Measurements from ENCODE around the gene CDIP1. TPM values are rescaled to one million over a fixed set of nuclear protein-coding genes. Genes with fewer than 3 reads are reported as not detected.
A peak's percentile ranks its signal among the peaks of the same experiment; 100 is the strongest.

CDIP1 gene
- total RNA-seq, 2 donors from 2014 or later: 41.8 to 64.4 TPM

GRCh38 chr16:4570688-4571321 is 32.2 kb upstream of the CDIP1 start:
- Histone ChIP-seq H3K27ac (ENCODE audit: low read depth, low read length) (no peak overlapping the region), H3K9ac (ENCODE audit: extremely low read depth, low read length, poor library complexity, severe bottlenecking) (no peak overlapping the region), H3K36me3 (ENCODE audit: control insufficient read depth, insufficient read depth, low read length) (no peaks in the 10 kb centered on the region), H3K4me3 (ENCODE audit: low read length) (no peak overlapping the region), H3K9me3 (ENCODE audit: control insufficient read depth, low read length) (no peaks in the 10 kb centered on the region), H3K4me1 (ENCODE audit: control insufficient read depth, insufficient read depth, low read length) (no peaks in the 10 kb centered on the region), H3K27me3 (ENCODE audit: control insufficient read depth, insufficient read depth, low read length, poor library complexity, severe bottlenecking) (no peaks in the 10 kb centered on the region)
- peak; percentile 90 for DNase-seq
- no peaks in the 10 kb centered on the region for H3K9me3 Mint-ChIP-seq
- H3K27ac Mint-ChIP-seq: peak overlapping the region; percentile 89
- no peak overlapping the region for H3K4me3 Mint-ChIP-seq
- H3K27me3 Mint-ChIP-seq (ENCODE audit: insufficient read depth): no peaks in the 10 kb centered on the region
- TF ChIP-seq CTCF (conservative IDR thresholded peaks at IDR 0.05): no peak
- no peaks in the 10 kb centered on the region for H3K4me1 Mint-ChIP-seq
- no peaks in the 10 kb centered on the region for H3K36me3 Mint-ChIP-seq (ENCODE audit: low read depth)
- WGBS, 2 experiments (ENCODE audit: insufficient coverage in 1 of 2, insufficient read length in 1 of 2): 54 to 55% methylated on average over 8 to 15 of the region's 15 CpGs

- Histone ChIP-seq H3K27me3 (ENCODE audit: control insufficient read depth, insufficient read depth, low read length, poor library complexity, severe bottlenecking) (no peaks in the 10 kb centered on the region), H3K9ac (ENCODE audit: extremely low read depth, low read length, poor library complexity, severe bottlenecking) (no peak overlapping the region), H3K27ac (ENCODE audit: low read depth, low read length) (no peak overlapping the region), H3K4me3 (ENCODE audit: low read length) (no peak overlapping the region), H3K36me3 (ENCODE audit: control insufficient read depth, insufficient read depth, low read length) (no peaks in the 10 kb centered on the region), H3K9me3 (ENCODE audit: control insufficient read depth, low read length) (no peaks in the 10 kb centered on the region), H3K4me1 (ENCODE audit: control insufficient read depth, insufficient read depth, low read length) (no peaks in the 10 kb centered on the region)
- H3K27ac Mint-ChIP-seq: peak overlapping the region; percentile 67
- H3K27me3 Mint-ChIP-seq (ENCODE audit: insufficient read depth): no peaks in the 10 kb centered on the region
- H3K9me3 Mint-ChIP-seq: no peaks in the 10 kb centered on the region
- no peak for DNase-seq
- H3K36me3 Mint-ChIP-seq (ENCODE audit: low read depth): no peaks in the 10 kb centered on the region
- 79 to 91% methylated on average over 4 to 6 of the region's 6 CpGs for WGBS, 2 experiments (ENCODE audit: insufficient coverage in 1 of 2, insufficient read length in 1 of 2)
- TF ChIP-seq CTCF (conservative IDR thresholded peaks at IDR 0.05): no peak
- no peaks in the 10 kb centered on the region for H3K4me1 Mint-ChIP-seq
- H3K4me3 Mint-ChIP-seq: no peak overlapping the region
These were observed 31.5 kb upstream of the CDIP1 start for GRCh38 chr16:4570086-4570485.

- H3K4me1 Mint-ChIP-seq: no peaks in the 10 kb centered on the region
These were observed 27.6 kb upstream of the CDIP1 start for GRCh38 chr16:4566144-4566543.

More at GRCh38 chr16:4566144-4566543, 27.6 kb upstream of the CDIP1 start:
- no peak overlapping the region for H3K9ac ChIP-seq (ENCODE audit: extremely low read depth, low read length, poor library complexity, severe bottlenecking)
- H3K27me3 ChIP-seq (ENCODE audit: control insufficient read depth, insufficient read depth, low read length, poor library complexity, severe bottlenecking): no peaks in the 10 kb centered on the region
- DNase-seq: no peak
- H3K36me3 Mint-ChIP-seq (ENCODE audit: low read depth): no peaks in the 10 kb centered on the region
- no peak overlapping the region for H3K4me3 ChIP-seq (ENCODE audit: low read length)
- H3K27ac Mint-ChIP-seq: no peak overlapping the region
- H3K27me3 Mint-ChIP-seq (ENCODE audit: insufficient read depth): no peaks in the 10 kb centered on the region
- no peaks in the 10 kb centered on the region for H3K36me3 ChIP-seq (ENCODE audit: control insufficient read depth, insufficient read depth, low read length)
- H3K9me3 ChIP-seq (ENCODE audit: control insufficient read depth, low read length): no peaks in the 10 kb centered on the region
- H3K4me3 Mint-ChIP-seq: no peak overlapping the region
- WGBS, 2 experiments (ENCODE audit: insufficient coverage in 1 of 2, insufficient read length in 1 of 2): 89 to 97% methylated on average over 3 of the region's 3 CpGs
- H3K4me1 ChIP-seq (ENCODE audit: control insufficient read depth, insufficient read depth, low read length): no peaks in the 10 kb centered on the region
- no peak for TF ChIP-seq CTCF (conservative IDR thresholded peaks at IDR 0.05)
- no peaks in the 10 kb centered on the region for H3K9me3 Mint-ChIP-seq
- H3K27ac ChIP-seq (ENCODE audit: low read depth, low read length): no peak overlapping the region
